ENCODE data around the gene IQUB.
A peak's percentile ranks its signal among the peaks of the same experiment; 100 is the strongest.
"Not testable (repeated sequence)": the region's sequence is repeated elsewhere in the genome, so short reads cannot be mapped to it uniquely, and the experiment has no call there.

IQUB gene

DNA sequence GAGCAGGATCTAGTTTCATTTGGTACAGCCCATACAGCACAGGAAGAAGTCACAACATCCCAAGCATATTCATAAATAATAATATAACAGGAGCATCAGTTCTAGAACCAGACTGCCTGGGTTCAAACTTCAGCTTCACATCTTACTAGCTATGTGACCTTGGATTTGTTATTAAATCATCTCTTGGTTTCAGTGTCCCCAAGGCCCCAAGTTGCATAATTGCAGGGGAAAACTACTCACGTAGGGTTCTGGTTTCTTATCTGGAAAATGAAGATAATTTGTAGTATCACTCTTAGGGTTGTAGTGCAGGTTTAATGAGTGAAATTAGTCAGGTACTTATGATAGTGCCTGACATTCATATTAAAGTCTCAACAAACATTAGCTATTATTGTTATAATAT is 5.5 kb upstream of the IQUB start:
- DNase-seq (ENCODE audit: low read depth): no peak

DNA sequence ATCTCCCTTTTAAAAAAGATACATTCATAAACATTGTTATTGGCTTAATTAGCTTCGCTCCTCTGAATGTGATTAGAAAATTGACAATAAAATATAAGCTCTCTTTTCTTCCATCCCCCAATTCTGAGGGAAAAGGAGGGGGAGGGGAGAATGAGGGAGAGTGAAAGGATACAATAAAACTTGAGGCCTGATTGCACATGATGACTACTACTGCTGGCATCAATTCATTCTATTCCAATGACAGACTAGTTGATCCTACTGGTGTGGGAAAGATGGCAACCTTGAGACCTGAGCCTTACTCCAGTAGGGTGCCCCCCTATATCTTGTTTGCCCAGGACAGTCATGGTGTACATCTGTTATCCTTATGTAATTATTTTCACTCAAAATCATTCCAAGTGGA is 4.5 kb upstream of the IQUB start:
- DNase-seq (ENCODE audit: low read depth): peak; percentile 25

DNA sequence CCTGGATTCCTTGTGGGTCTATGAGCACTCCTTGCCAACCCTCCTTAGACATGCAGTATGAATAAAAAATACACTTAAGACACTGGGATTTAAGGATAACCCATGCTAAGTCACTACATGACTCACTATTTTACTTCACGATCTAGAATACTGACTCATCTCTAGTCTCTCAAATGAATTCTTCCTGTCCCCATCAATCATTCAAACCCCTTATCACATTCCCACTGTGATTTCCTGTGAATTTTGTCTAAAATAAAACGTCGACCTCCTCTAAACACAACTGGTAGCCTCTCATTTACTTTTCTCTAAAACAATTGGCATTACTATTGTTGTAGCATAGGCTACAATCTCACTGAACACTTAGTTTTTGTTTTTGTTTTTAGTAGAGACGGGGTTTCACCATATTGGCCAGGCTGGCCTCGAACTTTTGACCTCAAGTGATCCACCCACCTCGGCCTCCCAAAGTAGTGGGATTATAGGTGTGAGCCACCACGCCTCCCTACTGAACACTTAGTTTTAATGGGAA is 3.9 kb upstream of the IQUB start:
- peak; percentile 87 for DNase-seq (ENCODE audit: low read depth)

DNA sequence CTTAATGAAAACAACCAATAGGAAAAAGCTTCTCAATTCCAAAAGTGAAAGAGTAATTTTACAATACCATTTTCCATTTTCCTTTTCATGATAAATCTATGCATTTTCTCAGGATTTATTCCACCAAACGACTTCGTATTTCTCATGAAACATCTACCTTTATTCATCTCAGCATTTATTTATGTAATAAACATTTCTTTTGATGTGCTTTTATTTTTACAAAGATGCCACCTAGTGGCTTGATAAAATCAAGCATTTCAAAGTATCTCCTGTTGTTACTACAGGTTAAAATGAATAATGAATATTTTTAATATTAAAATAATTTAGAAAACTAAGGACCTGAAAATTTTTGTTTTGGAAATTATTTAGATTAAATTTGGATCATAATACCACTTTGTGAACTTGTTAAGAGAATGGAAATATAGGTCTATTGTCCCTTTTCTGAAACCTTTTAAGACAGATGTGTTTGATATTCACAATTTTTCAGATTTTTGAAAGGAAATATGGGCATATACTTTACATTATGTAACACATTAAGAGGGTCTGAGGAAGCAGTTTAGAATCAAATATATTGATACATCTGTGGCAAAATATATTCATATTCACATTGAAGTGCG is 2.7 kb upstream of the IQUB start:
- peak; percentile 51 for DNase-seq (ENCODE audit: low read depth)

DNA sequence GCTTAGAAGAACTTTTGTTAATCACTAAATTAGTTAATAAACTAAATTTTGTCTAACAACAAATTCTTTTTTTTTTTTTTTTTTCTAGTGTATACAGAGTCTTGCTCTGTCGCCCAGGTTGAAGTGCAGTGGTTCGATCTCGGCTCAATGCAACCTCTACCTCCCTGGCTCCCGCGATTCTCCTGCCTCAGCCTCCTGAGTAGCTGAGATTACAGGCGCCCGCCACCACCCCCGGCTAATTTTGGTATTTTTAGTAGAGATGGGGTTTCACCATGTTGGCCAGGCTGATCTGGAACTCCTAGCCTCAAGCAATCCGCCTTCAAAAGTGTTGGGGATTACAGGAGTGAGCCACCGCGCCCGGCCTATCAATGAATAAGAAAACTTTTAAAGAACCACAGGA is 1.1 kb upstream of the IQUB start:
- no peak for DNase-seq (ENCODE audit: low read depth)

DNA sequence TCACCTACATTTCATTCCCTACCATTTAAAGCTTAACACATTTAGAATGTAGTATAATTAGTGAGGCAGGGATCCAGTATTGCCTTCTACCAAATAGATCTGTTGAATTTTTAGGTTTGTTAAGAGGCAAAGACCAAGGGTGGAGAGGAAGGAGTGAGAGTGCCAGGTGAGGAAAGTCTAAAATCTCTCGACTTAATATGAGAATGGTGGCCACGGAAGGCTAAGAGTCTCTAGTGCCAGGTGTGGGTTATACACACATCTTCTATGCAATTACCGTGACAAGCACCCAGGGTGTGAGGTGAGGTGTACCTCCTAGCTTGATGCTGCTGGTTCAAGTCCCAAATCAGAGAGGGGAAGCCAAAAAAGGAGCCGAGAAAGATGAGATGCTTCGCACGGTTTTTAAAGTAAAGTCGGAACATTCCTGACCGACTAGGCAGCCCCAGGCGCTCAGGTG is 439 bp downstream of the IQUB start:
- peak; percentile 2 for DNase-seq (ENCODE audit: low read depth)

DNA sequence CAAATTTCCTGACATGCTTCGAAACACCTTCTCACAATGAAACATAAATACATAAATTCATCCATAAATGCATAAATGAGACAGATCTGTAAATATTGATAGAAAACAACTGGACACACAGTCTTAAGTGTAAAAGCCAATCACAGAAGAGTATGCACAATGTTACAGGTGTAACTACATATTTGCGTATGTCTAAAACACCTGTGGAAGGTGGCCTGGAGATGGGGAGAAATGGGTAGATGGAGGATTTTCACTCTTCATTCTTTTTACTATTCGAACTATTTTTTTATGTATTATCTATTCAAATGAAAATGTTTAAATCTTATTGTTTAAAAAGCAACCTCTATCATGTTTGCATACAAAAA is 860 bp downstream of the IQUB start:
- no peak for DNase-seq (ENCODE audit: low read depth)

DNA sequence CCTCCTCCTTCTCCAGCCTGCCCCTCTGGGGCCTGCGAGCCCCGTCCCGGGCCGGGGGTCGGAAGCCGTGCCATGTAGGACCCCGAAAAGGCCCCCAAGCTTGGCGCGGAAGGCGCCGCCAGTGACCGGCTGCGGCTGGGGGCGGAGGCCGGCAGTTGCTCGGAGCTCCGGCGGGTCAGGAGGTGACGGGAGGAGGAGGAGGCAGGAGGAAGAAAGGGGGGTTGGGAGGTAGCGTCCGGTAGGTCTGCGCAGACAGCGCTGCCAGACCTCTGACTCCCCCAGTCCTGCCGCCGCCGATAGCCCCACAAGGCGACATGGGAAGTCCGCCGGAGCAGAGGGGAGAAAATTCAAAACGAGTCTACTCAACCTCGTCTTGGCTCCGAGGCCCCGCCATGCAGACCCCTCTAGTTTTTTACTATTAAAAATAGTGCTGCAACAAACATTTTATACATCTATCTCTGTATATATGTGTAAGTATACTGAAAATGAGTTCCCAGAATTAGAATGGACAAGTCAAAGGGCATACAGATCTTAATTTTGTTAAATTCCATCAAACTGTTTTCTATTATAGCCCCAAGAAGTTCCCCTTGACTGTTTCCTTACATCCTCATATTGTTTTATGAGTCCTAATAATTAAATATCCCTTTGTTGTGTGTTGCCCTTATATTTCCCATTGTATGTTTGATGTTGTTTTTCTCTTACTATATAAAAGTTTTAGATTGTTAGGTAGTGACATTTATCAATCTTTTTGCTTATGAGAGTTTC is 1.4 kb downstream of the IQUB start:
- peak; percentile 39 for DNase-seq (ENCODE audit: low read depth)

DNA sequence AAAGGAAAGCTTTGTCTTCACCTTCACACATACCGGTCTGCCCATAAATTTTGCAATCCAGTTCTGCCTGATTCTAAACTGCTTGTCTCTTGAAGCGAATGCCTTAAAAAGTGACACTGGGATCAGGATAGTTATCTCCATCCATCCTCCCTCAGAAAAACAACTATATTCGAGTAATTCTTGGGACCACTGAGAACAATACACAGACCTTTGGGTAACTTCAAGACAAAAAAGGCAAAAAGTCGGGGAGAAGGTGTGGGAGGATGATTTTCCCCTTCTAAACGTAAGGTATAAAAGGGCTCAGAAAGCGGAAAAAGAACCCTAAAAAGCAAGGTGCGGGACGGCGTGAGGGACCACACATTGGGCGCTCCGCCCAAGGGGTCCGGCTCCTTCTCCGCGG is 2.1 kb downstream of the IQUB start:
- DNase-seq (ENCODE audit: low read depth): not testable (repeated sequence)

DNA sequence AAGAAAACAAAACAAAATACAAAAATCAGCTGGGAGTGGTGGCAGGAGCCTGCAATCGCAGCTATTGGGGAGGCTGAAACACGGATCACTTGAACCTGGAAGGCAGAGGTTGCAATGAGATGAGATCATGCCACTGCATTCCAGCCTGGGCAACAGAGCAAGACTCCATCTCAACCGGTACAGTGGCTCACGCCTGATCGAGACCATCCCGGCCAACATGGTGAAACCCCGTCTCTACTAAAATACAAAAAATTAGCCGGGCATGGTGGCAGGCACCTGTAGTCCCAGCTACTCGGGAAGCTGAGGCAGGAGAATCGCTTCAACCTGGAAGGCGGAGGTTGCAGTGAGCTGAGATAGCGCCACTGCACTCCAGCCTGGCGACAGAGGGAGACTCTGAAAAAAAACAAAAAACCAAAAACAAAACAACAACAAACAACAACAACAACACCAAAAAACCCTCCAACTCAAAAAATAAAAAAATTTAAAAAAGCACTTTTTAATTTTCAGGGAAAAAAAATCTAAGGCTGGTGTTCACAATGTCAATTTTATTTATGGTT is 4.3 kb downstream of the IQUB start:
- DNase-seq (ENCODE audit: low read depth): not testable (repeated sequence)

DNA sequence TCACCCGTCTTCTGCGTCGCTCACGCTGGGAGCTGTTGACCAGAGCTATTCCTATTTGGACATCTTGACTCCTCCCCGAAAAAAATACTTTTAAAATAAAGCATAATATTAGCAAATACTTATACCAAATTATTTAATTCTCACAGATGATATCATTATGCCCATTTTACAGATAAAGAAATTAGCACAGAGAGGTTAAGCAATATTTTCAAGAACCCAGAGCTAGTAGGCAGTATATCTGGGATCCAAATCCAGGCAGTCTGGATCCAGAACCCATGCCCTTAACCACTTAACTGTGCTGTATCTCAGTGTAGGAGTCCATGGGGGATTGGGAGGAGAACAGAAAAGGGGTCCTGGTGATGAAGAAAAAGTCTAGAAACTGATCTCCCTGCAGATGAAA is 6.1 kb downstream of the IQUB start:
- no peak for DNase-seq (ENCODE audit: low read depth)

DNA sequence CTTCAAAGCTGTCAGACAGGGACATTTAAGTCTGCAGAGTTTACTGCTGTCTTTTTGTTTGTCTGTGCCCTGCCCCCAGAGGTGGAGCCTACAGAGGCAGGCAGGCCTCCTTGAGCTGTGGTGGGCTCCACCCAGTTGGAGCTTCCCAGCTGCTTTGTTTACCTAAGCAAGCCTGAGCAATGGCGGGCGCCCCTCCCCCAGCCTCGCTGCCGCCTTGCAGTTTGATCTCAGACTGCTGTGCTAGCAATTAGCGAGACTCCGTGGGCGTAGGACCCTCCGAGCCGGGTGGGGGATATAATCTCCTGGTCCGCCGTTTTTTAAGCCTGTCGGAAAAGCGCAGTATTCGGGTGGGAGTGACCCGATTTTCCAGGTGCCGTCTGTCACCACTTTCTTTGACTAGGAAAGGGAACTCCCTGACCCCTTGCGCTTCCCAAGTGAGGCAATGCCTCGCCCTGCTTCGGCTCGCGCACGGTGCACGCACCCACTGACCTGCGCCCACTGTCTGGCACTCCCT is 6.6 kb downstream of the IQUB start:
- not testable (repeated sequence) for DNase-seq (ENCODE audit: low read depth)

DNA sequence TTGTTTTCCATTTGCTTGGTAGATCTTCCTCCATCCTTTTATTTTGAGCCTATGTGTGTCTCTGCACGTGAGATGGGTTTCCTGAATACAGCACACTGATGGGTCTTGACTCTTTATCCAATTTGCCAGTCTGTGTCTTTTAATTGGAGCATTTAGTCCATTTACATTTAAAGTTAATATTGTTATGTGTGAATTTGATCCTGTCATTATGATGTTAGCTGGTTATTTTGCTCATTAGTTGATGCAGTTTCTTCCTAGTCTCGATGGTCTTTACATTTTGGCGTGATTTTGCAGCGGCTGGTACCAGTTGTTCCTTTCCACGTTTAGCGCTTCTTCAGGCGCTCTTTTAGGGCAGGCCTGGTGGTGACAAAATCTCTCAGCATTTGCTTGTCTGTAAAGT is 7.9 kb downstream of the IQUB start:
- not testable (repeated sequence) for DNase-seq (ENCODE audit: low read depth)

DNA sequence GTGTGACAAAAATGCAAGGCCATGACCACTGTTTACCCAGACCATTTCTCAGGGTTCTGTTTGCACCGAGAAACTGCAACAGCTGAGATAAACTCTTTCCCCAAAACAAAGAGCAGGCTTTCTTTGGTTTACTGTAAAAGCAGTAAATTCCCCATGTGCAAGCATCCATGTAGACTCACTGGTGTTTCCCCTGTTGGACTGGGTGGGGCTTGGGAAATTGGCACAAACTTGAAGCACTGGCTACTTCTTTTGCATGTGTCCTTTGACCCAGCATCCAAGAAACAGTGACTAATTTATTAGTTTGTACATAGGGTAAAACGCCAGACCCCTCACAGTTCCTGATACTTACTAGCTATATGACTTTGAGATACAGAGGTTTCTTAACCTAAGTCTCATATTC is 12.3 kb downstream of the IQUB start:
- DNase-seq (ENCODE audit: low read depth): no peak

DNA sequence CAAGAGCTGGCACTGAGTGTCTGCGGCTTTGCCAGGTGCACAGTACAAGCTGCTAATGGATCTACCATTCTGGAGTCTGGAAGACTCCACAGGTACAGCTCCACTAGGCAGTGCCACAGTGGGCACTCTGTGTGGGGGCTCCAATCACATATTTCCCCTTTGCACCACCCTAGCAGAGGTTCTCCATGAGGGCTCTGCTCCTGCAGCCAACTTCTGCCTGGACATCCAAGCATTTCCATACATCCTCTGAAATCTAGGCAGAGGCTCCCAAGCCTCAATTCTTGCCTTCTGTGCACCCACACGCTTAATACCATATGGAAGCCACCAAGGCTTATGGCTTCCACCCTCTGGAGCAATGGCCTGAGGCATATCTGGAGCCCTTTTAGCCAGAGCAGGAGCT is 29.2 kb downstream of the IQUB start:
- DNase-seq (ENCODE audit: low read depth): no peak

DNA sequence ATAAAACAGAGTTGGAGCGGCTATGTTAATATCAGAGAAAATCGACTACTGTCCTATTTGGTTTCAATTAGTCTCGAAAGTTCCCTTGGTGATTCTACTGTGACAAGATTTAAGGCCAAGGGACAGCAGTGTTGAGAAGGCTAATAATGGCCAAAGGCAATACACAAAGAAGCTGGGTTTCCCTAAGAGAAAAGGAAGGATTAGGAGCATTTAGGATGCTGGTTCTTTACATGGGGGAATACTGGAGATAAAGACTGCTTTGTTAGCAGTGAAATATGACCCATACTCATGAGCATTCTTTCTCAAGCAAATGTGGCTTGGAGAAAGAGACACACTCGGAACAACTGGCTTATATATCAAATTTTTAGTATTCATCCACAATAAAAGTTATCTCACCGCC is 32.2 kb downstream of the IQUB start:
- no peak for DNase-seq (ENCODE audit: low read depth)

DNA sequence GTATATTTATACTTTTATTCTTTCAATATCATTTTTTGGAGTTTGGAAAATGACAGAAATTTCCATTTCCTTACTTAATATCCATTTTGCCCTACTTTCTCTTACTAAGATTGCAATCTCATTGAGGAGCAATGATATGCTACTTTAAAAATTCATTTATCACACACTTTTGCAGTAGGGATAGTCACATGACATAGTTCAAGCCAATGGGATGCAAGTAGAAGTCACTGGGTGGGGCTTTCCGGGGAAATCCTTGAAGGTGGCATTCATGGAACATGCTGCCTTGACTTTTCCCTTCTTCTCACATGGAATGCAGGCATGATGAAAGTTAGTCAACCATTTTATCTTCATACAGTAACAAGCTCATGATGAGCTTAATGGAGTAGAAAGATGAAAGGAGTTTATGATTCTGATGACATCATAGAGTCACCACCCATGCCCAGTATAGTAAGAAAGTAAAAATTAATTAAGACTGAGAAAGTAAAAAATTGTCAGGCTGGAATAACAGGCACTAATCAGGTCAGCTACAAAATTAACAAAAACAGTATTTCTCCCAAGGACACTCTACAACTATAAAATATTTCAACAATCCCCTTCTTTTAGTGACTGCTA is 33.4 kb downstream of the IQUB start:
- no peak for DNase-seq (ENCODE audit: low read depth)

DNA sequence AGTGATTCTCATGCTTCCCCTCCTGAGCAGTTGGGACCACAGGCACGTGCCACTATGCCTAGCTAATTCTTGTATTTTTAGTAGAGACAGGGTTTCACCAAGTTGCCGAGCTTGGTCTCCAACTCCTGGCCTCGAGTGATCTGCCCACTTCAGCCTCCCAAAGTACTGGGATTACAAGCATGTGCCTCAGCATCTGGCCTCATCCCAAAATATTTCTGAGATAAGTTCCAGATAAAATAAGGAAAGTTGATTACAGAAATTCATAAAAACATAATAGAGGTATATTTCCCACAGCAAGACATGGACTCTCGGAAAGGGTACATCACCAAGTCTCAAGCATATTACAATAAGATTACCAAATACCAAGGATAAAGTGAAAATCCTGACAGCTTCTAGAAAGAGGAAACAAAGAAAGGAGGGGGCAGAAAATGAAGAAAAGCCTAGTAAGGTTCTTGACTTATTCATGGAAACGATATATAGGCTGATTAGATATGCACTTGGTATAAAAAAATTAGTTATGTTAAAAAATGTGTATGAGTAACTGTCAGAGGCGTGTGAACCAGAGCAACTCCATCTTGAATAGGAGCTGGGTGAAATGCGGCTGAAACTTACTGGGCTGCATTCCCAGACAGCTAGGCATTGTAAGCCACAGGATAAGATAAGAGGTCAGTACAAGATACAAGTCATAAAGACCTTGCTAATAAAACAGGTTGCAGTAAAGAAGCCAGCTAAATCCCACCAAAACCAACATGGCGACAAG is 35.0 kb downstream of the IQUB start:
- DNase-seq (ENCODE audit: low read depth): no peak

DNA sequence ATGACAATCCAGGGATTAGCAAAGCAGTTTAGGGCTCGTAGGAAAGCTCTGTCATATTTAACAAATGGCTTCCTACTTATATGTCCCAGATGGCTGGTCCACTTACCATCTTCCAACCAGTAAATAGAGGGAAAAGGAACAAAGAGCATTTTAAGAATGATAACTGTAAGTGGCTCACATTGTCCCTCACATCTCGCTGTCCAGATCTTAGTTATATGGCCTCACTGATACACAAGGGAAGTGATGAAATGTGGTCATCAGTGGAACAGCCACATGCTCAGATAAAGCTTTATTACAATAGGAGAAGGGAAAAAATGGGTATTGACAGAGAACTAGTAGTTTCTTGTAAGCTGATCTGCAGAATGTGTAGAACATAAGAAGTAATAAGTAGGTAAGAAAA is 35.8 kb downstream of the IQUB start:
- DNase-seq (ENCODE audit: low read depth): no peak

DNA sequence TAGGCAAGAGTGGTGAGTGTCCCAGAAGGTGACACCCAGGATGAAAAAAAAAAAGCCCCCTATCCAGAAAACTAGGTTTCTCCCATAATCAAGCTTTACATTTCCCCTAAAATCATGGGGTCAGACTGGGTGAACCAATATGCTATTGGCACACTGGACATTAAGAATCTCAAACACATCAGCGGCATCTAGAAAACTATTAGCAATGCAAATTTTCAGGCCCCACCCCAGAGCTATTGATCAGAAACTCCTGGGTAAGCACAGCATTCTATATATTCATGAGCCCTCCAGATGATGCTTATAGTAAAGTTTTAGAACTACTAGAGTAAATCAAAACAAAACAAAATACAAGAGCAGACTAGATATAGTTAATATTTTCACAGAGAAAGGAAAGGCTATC is 36.4 kb downstream of the IQUB start:
- DNase-seq (ENCODE audit: low read depth): no peak

DNA sequence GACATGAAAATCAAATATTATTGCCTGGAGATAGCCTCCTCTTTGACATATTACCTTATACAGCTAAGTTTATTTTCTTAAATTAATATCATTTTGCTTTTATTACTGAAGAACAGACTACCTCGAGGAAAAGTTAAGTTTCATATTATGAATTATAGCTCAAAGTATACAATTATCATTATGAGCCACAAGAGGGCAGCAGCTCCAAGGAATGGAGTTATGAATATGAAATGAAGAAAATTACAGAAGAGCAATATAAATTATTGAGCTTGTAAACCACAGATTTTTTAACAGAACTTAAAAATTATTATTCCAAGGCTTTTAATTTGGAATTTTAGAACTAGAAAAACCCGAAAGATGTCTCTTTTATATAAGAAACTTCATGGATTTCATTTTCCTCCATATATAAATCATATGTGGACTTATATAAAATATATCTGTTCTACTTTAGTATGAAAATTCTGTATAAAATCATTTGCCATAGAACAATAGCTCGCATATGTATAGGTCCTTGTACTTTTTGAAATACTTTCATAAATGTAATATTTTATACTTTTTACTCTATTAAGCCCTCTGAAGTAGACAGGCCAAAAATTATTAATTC is 40.1 kb downstream of the IQUB start:
- DNase-seq (ENCODE audit: low read depth): peak; percentile 52

DNA sequence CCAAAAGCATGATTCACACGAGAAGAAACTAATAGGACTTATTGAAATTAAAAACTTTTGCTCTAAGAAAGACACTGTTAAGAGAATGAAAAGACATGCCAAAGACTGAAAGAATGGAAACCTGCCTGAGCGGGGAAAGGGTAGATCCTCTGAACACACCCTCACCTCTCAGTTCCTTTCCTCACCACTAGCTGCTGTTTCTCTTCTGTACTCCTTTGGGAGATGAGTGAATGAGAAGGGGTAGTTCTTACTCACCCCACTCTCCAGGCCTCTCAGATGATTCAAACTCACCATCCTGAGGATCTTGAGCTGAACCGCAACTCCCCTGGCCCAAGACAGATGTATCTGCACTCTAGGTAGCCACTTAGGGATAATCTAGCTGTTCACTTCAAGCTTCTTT is 41.9 kb downstream of the IQUB start:
- DNase-seq (ENCODE audit: low read depth): peak; percentile 1
